Activated naive CD4-positive, alpha-beta T cell treated with anti-CD3 and anti-CD28 coated beads, Interleukin-2, amount 50 U/mL, for 16 hours (primary cell): ENCODE measurements around the gene HSF2BP.
"Not testable (repeated sequence)": the region's sequence is repeated elsewhere in the genome, so short reads cannot be mapped to it uniquely, and the experiment has no call there.

Experiments used
- DNase-seq: peaks from one replicate; pipeline ENCODE4 v3.0.0-alpha.2; 2020

The HSF2BP gene

GRCh38 chr21:43616861-43617260 is 42.4 kb downstream of the HSF2BP start:
- not testable (repeated sequence) for DNase-seq

- no peak for DNase-seq
Measured at GRCh38 chr21:43614839-43615238, 44.4 kb downstream of the HSF2BP start.

- DNase-seq: no peak
Measured at GRCh38 chr21:43613755-43614638, 45.3 kb downstream of the HSF2BP start.

GRCh38 chr21:43611598-43612369 is 47.5 kb downstream of the HSF2BP start:
- no peak for DNase-seq

GRCh38 chr21:43609501-43610340 is 49.6 kb downstream of the HSF2BP start:
- no peak for DNase-seq

GRCh38 chr21:43608664-43609063 is 50.6 kb downstream of the HSF2BP start:
- no peak for DNase-seq

- DNase-seq: no peak
Measured at GRCh38 chr21:43608225-43608624, 51.1 kb downstream of the HSF2BP start.

- DNase-seq: no peak
Measured at GRCh38 chr21:43605320-43606215, 53.7 kb downstream of the HSF2BP start.

GRCh38 chr21:43604505-43605204 is 54.6 kb downstream of the HSF2BP start:
- no peak for DNase-seq

GRCh38 chr21:43603641-43604504 is 55.4 kb downstream of the HSF2BP start:
- DNase-seq: no peak

GRCh38 chr21:43603233-43603626 is 56.1 kb downstream of the HSF2BP start:
- no peak for DNase-seq

- no peak for DNase-seq
Measured at GRCh38 chr21:43602266-43603232, 56.7 kb downstream of the HSF2BP start.

- no peak for DNase-seq
Measured at GRCh38 chr21:43600642-43601402, 58.5 kb downstream of the HSF2BP start.

GRCh38 chr21:43599728-43600127 is 59.6 kb downstream of the HSF2BP start:
- no peak for DNase-seq

- DNase-seq: no peak
Measured at GRCh38 chr21:43598416-43599120, 60.7 kb downstream of the HSF2BP start.

- DNase-seq: no peak
Measured at GRCh38 chr21:43597540-43598250, 61.6 kb downstream of the HSF2BP start.

GRCh38 chr21:43597052-43597451 is 62.2 kb downstream of the HSF2BP start:
- DNase-seq: no peak
